ENCODE measurements around the gene SMIM36.

DNA sequence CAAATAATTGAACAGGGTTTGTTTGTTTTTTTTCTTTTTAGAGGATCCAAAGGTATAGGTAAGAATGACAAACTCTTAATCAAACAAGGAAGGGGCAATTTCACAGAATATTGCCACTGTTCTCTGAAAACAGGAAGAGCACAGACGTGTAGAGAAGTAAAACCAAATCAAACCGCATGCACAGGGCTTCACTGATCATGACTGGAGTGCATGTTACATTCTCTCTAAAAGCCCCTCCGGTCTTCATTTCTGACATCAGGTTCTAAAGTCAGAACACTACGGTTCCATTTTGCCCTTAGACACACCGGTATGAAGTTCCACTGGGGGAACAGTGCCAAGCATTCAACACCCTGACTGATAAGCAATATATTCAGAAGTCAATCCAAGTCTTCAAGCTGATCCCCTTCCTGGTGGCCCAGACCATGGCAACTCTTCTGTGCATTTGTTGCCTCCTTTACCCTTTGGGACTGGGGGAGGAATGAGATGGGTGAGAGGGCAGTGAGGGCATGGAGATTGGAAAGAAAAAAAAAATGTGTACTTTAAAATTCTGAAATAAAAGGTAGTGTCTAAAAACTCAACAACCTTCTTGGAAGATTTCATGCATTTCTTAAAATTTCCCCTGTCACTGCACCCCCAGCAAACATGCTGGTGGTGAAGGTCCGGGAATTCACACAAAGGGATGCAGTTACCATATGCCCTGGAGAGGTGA, 91.0 kb downstream of the SMIM36 start:
- TF ChIP-seq, protein P1, sequence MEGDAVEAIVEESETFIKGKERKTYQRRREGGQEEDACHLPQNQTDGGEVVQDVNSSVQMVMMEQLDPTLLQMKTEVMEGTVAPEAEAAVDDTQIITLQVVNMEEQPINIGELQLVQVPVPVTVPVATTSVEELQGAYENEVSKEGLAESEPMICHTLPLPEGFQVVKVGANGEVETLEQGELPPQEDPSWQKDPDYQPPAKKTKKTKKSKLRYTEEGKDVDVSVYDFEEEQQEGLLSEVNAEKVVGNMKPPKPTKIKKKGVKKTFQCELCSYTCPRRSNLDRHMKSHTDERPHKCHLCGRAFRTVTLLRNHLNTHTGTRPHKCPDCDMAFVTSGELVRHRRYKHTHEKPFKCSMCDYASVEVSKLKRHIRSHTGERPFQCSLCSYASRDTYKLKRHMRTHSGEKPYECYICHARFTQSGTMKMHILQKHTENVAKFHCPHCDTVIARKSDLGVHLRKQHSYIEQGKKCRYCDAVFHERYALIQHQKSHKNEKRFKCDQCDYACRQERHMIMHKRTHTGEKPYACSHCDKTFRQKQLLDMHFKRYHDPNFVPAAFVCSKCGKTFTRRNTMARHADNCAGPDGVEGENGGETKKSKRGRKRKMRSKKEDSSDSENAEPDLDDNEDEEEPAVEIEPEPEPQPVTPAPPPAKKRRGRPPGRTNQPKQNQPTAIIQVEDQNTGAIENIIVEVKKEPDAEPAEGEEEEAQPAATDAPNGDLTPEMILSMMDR (IDR thresholded peaks at IDR 0.05), result no peak
- TF ChIP-seq POLR2A (IDR thresholded peaks at IDR 0.05), result no peak
